Ishikawa (cell line): ENCODE data around the gene PTGER4.

Experiments
- CEBPB ChIP-seq: IDR thresholded peaks from 2 replicates; pipeline ENCODE4 v1.6.1; 2012
- CREB1 ChIP-seq: IDR thresholded peaks from 2 replicates; pipeline ENCODE4 v1.6.1; 2012; ENCODE audit warnings: low read depth
- EGR1 ChIP-seq: IDR thresholded peaks from 2 replicates; pipeline ENCODE4 v1.6.1; 2012
- EP300 ChIP-seq: IDR thresholded peaks from 2 replicates; pipeline ENCODE4 v1.6.1; 2012; ENCODE audit warnings: borderline replicate concordance
- FOXM1 ChIP-seq: IDR thresholded peaks from 2 replicates; pipeline ENCODE4 v1.6.1; 2012; ENCODE audit warnings: low read depth, borderline replicate concordance
- NFIC ChIP-seq: IDR thresholded peaks from 2 replicates; pipeline ENCODE4 v1.6.1; 2012
- RAD21 ChIP-seq: IDR thresholded peaks from 2 replicates; pipeline ENCODE4 v1.6.1; 2012; ENCODE audit warnings: low read depth
- TAF1 ChIP-seq: IDR thresholded peaks from 2 replicates; pipeline ENCODE4 v1.6.1; 2012; ENCODE audit warnings: low read depth, mild to moderate bottlenecking
- TCF12 ChIP-seq: IDR thresholded peaks from 2 replicates; pipeline ENCODE4 v1.6.1; 2012; ENCODE audit warnings: low read depth
- TEAD4 ChIP-seq: IDR thresholded peaks from 2 replicates; pipeline ENCODE4 v1.6.1; 2012
- YY1 ChIP-seq: IDR thresholded peaks from 2 replicates; pipeline ENCODE4 v1.6.1; 2012; ENCODE audit warnings: low read depth
- ZBTB7A ChIP-seq: IDR thresholded peaks from 2 replicates; pipeline ENCODE4 v1.6.1; 2012; ENCODE audit warnings: low read depth
- TF ChIP-seq, protein P1 (sequence below): IDR thresholded peaks from 2 replicates; pipeline ENCODE4 v1.6.1; 2012; ENCODE audit warnings: low read depth, mild to moderate bottlenecking
- TF ChIP-seq, protein P2 (sequence below): IDR thresholded peaks from 2 replicates; pipeline ENCODE4 v1.6.1; 2012
- TF ChIP-seq, protein P3 (sequence below): IDR thresholded peaks from 2 replicates; pipeline ENCODE4 v1.6.1; 2012

PTGER4 gene

DNA sequence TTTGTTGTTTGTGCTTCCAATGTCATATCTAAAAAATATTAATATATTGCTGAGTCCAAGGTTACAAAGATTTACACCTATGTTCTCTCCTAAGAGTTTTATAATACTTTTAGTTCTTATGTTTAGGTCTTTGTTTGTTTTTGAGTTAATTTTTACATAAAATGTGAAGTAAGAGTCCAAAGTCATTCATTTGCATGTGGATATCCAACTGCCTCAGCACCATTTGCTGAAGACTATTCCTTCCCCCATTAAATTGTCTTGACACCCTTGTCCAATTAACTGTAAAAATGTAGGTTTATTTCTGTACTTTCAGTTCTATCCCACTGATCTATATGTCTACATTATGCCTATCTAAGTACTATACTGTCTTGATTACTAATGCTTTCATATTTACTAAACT is 40.4 kb downstream of the PTGER4 start:
- TF ChIP-seq NFIC (no peak), TCF12 (no peak), TEAD4 (no peak), FOXM1 (no peak), TAF1 (no peak), YY1 (no peak), EP300 (no peak), EGR1 (no peak), ZBTB7A (no peak)
- TF ChIP-seq, protein P1, sequence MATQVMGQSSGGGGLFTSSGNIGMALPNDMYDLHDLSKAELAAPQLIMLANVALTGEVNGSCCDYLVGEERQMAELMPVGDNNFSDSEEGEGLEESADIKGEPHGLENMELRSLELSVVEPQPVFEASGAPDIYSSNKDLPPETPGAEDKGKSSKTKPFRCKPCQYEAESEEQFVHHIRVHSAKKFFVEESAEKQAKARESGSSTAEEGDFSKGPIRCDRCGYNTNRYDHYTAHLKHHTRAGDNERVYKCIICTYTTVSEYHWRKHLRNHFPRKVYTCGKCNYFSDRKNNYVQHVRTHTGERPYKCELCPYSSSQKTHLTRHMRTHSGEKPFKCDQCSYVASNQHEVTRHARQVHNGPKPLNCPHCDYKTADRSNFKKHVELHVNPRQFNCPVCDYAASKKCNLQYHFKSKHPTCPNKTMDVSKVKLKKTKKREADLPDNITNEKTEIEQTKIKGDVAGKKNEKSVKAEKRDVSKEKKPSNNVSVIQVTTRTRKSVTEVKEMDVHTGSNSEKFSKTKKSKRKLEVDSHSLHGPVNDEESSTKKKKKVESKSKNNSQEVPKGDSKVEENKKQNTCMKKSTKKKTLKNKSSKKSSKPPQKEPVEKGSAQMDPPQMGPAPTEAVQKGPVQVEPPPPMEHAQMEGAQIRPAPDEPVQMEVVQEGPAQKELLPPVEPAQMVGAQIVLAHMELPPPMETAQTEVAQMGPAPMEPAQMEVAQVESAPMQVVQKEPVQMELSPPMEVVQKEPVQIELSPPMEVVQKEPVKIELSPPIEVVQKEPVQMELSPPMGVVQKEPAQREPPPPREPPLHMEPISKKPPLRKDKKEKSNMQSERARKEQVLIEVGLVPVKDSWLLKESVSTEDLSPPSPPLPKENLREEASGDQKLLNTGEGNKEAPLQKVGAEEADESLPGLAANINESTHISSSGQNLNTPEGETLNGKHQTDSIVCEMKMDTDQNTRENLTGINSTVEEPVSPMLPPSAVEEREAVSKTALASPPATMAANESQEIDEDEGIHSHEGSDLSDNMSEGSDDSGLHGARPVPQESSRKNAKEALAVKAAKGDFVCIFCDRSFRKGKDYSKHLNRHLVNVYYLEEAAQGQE, result no peak
- TF ChIP-seq, protein P2, sequence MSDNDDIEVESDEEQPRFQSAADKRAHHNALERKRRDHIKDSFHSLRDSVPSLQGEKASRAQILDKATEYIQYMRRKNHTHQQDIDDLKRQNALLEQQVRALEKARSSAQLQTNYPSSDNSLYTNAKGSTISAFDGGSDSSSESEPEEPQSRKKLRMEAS, result no peak

DNA sequence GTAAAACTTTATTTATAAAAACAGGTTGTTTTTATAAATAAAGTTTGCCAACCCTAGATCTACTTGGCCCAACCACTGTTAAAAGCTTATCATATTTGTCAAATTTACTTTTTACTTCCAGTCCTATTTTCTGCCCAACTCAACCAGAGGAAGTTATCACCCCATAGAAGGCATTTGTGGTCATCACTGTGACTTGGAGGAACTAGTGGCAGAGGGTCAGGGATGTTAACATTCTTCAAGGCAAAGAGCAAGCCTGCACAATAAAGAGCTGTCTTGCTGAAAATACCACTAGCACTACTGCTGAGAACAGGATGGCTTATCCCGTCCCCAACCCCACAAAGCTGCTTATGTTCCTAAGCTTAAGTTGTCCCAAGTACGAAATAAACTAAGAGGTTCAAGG is 53.7 kb downstream of the PTGER4 start:
- TF ChIP-seq, protein P1, result no peak

DNA sequence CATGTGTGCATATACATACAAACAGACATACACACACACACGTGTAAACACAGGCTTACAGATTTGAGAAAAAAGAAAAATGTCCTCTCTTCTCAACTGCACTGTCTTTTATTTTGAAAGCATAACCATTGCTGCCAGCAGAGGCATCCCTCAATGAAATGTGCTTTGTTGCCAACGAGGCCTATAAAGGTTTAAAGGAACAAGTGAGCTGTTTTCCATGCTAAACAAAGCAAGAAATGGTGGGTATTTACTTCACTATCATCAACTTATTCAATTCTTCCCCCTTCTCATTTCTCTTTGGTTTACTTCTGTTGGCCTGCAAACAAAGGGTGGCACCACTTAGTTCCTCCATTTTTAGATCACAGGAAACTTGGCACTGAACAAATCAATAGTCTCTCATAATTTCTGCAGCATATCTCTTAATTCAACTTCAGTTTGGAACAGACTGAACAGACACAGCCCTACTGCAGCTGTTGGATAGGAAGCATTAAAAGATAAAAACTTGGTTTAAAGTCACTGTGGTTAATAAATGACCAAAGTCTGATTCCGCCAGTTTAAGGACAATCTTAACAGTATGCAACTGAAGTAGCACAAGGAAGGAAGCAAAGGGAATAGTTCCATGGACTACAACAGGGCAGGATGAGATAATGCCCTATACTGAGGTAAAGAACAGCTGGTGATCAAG is 54.3 kb downstream of the PTGER4 start:
- TF ChIP-seq CREB1 (no peak), NFIC (no peak), EGR1 (no peak), FOXM1 (no peak), TEAD4 (no peak), CEBPB (no peak), TCF12 (no peak), RAD21 (no peak), ZBTB7A (no peak), YY1 (no peak), TAF1 (no peak), EP300 (no peak)
- TF ChIP-seq, protein P1, result no peak
- TF ChIP-seq, protein P3, sequence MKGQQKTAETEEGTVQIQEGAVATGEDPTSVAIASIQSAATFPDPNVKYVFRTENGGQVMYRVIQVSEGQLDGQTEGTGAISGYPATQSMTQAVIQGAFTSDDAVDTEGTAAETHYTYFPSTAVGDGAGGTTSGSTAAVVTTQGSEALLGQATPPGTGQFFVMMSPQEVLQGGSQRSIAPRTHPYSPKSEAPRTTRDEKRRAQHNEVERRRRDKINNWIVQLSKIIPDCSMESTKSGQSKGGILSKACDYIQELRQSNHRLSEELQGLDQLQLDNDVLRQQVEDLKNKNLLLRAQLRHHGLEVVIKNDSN, result no peak
- TF ChIP-seq, protein P2, result no peak

DNA sequence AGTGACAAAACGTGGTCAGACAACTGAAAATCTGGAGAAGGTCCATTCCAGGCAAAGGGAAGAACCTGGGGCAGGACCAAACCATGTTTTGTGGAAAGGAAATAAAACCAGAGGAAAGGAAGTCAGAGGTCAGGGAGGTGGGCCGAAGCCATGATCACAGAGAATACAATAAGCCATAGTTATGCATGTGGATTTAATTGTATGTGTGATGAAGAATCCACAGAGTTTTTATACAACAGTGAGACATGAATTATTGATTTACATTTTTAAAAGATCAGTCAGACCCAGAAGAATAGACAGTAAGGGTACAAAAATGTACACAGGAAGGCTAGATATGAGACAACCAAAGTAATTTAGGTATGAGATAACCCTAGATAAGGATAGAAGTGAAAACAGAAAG is 55.3 kb downstream of the PTGER4 start:
- no peak for TF ChIP-seq TCF12

DNA sequence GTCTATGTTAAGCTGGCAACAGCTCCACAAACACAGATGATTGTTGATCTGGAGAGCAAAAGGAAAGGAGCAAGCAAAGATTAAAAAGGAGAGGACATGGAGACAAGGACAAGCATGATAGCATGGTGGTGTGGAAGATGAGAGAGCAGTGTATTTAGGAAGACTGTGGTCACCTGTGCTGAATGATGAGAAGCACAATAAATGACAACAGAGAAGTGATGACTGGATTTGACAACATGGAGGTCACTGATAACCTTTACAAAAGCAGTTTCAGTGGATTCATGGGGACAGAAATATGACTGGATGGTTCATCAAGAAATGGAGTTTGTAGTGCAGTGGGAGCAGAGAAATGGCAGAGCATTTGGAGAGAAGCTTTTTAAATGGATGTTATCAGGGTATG is 55.9 kb downstream of the PTGER4 start:
- TF ChIP-seq EP300, result no peak
- TF ChIP-seq EGR1, result no peak
- no peak for TF ChIP-seq TEAD4
- TF ChIP-seq, protein P1, result no peak
- TF ChIP-seq RAD21, result no peak
- TF ChIP-seq ZBTB7A, result no peak
- TF ChIP-seq CREB1, result no peak
- no peak for TF ChIP-seq FOXM1
- TF ChIP-seq NFIC, result no peak
- TF ChIP-seq CEBPB, result no peak
- TF ChIP-seq, protein P2, result no peak
- no peak for TF ChIP-seq TAF1
